Activated CD8-positive, alpha-beta T cell treated with anti-CD3 and anti-CD28 coated beads for 36 hours (primary cell): ENCODE measurements around the gene BPGM. TPM values are rescaled to one million over a fixed set of nuclear protein-coding genes. Genes with fewer than 3 reads are reported as not detected.
A peak's percentile ranks its signal among the peaks of the same experiment; 100 is the strongest.

Experiments used
- ATAC-seq: fragments of 200-7000 bp; cut with Tn5 transposase; one replicate; pipeline ENCODE4 v1.10.0; 2021; ENCODE audit warnings: mild to moderate bottlenecking, moderate library complexity
- CTCF ChIA-PET: fragments of 350-600 bp; sonication (Branson Sonifier 250); formaldehyde crosslinking; loops from one replicate; lab custom pipeline; 2021; ENCODE audit warnings: antibody characterized with exemption; lab: Charles Lee
- POLR2A ChIA-PET: fragments of 350-600 bp; sonication (Branson Sonifier 250); formaldehyde crosslinking; loops from one replicate; lab custom pipeline; 2021; ENCODE audit warnings: antibody characterized with exemption; lab: Charles Lee
- DNase-seq: peaks from one replicate; pipeline ENCODE4 v3.0.0-alpha.2; 2020
- H3K27ac Mint-ChIP-seq: one replicate; pipeline ENCODE4 v1.8.0; 2021; ENCODE audit warnings: mild to moderate bottlenecking, mixed read lengths
- H3K27me3 Mint-ChIP-seq: one replicate; pipeline ENCODE4 v1.8.0; 2021; ENCODE audit warnings: mixed read lengths
- H3K36me3 Mint-ChIP-seq: one replicate; pipeline ENCODE4 v1.8.0; 2021; ENCODE audit warnings: low read depth, mixed read lengths
- H3K4me1 Mint-ChIP-seq: one replicate; pipeline ENCODE4 v1.8.0; 2021; ENCODE audit warnings: low read depth, mixed read lengths
- H3K4me3 Mint-ChIP-seq: one replicate; pipeline ENCODE4 v1.8.0; 2021; ENCODE audit warnings: mild to moderate bottlenecking, moderate library complexity, mixed read lengths
- H3K9me3 Mint-ChIP-seq: one replicate; pipeline ENCODE4 v1.8.0; 2021; ENCODE audit warnings: mixed read lengths
- intact Hi-C: fragments of 100-400 bp; cut with micrococcal nuclease; formaldehyde crosslinking; loops from one replicate; pipeline ENCODE4 v1.10.0; 2022
- total RNA-seq, 2 experiments: library from RNA; stranded (reverse); gene quantifications; one replicate each; pipeline ENCODE4 v1.2.3, GENCODE V29; 2021
- TF ChIP-seq, protein P1 (sequence below): fragments of 200-600 bp; IDR thresholded peaks from one replicate; pipeline ENCODE4 v1.8.0; 2022; ENCODE audit warnings: antibody characterized with exemption, mild to moderate bottlenecking

BPGM gene
- total RNA-seq, 2 experiments from 2014 or later = 11.2 to 12.4 TPM

DNA sequence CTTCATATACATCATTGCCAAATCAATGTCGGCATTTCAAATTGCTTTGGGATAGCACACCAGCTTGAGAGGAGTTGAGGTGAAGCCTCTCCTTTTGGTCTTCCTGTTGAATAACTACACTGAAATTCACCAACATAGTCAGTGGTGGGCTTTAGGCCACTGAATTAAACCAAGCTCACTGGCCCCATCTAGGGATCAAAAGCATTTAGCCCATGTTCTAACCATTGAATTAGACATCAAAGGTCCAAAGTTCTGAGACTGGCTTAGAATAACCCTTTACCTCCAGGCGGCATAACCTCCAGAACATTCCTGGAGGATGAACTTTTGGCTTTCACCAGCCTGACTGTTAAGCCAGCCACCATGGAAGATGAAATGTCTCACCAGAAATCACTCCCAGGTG, 54.6 kb downstream of the BPGM start:
- ChIA-PET CTCF (interaction anchor here (0.8 to 6.0 kb wide), 14 partner anchors 8 to 253 kb away, joined by 3 to 109 read pairs (median 6); partner anchors contain the start of gene BPGM), POLR2A (no interaction called here)
- TF ChIP-seq, protein P1, sequence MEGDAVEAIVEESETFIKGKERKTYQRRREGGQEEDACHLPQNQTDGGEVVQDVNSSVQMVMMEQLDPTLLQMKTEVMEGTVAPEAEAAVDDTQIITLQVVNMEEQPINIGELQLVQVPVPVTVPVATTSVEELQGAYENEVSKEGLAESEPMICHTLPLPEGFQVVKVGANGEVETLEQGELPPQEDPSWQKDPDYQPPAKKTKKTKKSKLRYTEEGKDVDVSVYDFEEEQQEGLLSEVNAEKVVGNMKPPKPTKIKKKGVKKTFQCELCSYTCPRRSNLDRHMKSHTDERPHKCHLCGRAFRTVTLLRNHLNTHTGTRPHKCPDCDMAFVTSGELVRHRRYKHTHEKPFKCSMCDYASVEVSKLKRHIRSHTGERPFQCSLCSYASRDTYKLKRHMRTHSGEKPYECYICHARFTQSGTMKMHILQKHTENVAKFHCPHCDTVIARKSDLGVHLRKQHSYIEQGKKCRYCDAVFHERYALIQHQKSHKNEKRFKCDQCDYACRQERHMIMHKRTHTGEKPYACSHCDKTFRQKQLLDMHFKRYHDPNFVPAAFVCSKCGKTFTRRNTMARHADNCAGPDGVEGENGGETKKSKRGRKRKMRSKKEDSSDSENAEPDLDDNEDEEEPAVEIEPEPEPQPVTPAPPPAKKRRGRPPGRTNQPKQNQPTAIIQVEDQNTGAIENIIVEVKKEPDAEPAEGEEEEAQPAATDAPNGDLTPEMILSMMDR = peak; percentile 51
- no peak overlapping the region for H3K4me3 Mint-ChIP-seq
- H3K27me3 Mint-ChIP-seq = no peaks in the 10 kb centered on the region
- ATAC-seq (peak; percentile 67), DNase-seq (peak; percentile 51)
- no peaks in the 10 kb centered on the region for H3K36me3 Mint-ChIP-seq
- H3K4me1 Mint-ChIP-seq = no peaks in the 10 kb centered on the region
- intact Hi-C loops = loop anchor here (2.0 kb wide), 1 partner anchor 68 kb away; no protein-coding TSS in a partner anchor
- H3K27ac Mint-ChIP-seq = no peak overlapping the region
- no peaks in the 10 kb centered on the region for H3K9me3 Mint-ChIP-seq

DNA sequence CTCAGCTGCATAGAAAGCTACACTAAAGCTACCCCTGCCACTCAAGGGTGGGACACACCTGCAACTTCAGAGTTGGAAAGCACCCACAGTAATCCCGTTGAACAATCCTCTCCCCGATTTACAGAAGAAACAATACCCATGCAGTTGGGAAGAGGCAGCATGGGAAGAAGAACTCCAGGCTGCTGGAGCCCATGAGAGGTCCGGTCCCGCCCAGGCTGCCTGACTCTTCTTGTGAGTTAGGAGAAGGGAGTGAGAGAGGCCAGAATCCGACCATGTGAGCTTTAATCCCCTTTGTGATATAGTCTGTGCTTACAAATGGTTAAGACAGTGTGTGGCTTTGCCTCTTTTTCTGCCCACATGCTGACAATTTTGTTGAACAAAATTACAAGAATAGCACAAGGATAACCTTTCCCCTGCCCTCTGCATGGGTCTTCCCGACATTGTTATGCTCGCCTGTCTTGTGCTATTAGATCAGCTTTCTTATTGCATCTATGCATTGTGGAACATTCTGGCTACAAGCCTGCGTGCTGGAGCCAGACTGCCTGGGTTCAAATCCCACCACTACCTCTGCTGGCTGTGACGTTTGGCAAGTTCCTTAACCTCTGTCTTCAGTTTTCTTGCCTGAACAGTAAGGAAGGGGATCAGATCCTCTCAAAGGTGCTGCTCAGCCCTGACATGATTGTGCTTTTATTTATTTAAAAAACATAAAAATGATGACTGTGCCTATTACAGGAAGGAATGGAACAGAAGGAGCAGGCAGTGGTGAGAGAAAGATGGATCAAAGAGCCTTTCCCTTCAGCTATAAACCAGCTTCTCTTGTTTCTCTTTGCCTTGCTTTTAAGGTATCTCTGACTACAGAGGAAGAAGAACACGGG, 56.0 kb downstream of the BPGM start:
- Mint-ChIP-seq H3K27ac (no peak overlapping the region), H3K4me3 (no peak overlapping the region), H3K27me3 (no peaks in the 10 kb centered on the region), H3K36me3 (no peaks in the 10 kb centered on the region), H3K4me1 (no peaks in the 10 kb centered on the region), H3K9me3 (no peaks in the 10 kb centered on the region)
- POLR2A ChIA-PET = interaction anchor here (0.6 kb wide), 1 partner anchor 387 kb away, joined by 3 read pairs; no protein-coding TSS in a partner anchor
- TF ChIP-seq, protein P1 = no peak
- intact Hi-C loops = no loop called here
- ATAC-seq (no peak), DNase-seq (no peak)
- CTCF ChIA-PET = interaction anchor here (1.6 to 6.0 kb wide), 9 partner anchors 9 to 95 kb away, joined by 3 to 109 read pairs (median 7); no protein-coding TSS in a partner anchor

DNA sequence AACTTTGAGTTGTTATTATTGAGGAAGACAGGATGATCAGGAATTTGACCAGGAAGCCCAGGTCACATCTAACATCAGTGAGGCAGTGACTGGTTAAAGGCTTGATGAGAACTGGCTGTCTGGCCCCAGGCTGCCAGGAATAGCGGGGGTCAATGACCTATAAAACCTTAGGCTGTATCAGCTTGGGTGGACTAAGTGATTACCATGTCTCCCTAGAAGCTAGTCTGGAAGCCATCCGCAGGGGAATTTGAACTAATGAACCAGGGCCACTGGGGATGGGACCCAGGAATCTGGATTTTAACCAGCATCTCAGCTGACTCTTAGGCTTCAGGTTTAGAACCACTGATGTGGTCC, 56.6 kb downstream of the BPGM start:
- H3K36me3 Mint-ChIP-seq = no peaks in the 10 kb centered on the region
- TF ChIP-seq, protein P1 = no peak
- no peaks in the 10 kb centered on the region for H3K9me3 Mint-ChIP-seq
- no peak overlapping the region for H3K4me3 Mint-ChIP-seq
- ATAC-seq (no peak), DNase-seq (no peak)
- CTCF ChIA-PET = interaction anchor here (1.6 to 6.0 kb wide), 6 partner anchors 10 to 96 kb away, joined by 3 to 109 read pairs (median 8); no protein-coding TSS in a partner anchor
- H3K4me1 Mint-ChIP-seq = no peaks in the 10 kb centered on the region
- POLR2A ChIA-PET = interaction anchor here (0.6 kb wide), 1 partner anchor 388 kb away, joined by 3 read pairs; no protein-coding TSS in a partner anchor
- no peaks in the 10 kb centered on the region for H3K27me3 Mint-ChIP-seq
- no peak overlapping the region for H3K27ac Mint-ChIP-seq
- intact Hi-C loops = no loop called here

DNA sequence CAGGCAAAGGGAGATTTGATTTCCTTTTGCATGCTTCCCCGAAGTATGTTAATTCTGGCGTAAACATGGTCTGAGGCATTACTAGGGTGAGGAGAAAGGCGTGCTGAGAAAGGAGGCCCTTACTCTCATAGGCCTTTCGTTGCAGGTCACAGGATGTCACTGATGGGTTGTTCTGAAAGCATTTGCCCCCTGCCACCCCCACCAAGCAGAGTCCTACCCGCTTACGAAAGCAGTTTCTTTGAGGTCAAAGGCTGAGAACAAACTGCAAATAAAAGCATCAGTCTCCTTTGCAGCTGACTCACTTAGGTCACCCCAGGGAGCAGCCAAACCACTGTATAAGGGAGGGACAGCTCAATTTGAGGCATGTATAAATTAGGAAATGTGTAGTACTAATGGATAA, 57.1 kb downstream of the BPGM start:
- TF ChIP-seq, protein P1 = no peak
- ChIA-PET POLR2A (interaction anchor here (0.6 kb wide), 1 partner anchor 388 kb away, joined by 3 read pairs; no protein-coding TSS in a partner anchor), CTCF (interaction anchor here (1.3 to 6.0 kb wide), 4 partner anchors 10 to 70 kb away, joined by 3 to 109 read pairs (median 15); no protein-coding TSS in a partner anchor)
- Mint-ChIP-seq H3K36me3 (no peaks in the 10 kb centered on the region), H3K4me1 (no peaks in the 10 kb centered on the region), H3K4me3 (no peak overlapping the region), H3K27me3 (no peaks in the 10 kb centered on the region), H3K9me3 (no peaks in the 10 kb centered on the region), H3K27ac (no peak overlapping the region)
- ATAC-seq (no peak), DNase-seq (no peak)
- intact Hi-C loops = no loop called here

DNA sequence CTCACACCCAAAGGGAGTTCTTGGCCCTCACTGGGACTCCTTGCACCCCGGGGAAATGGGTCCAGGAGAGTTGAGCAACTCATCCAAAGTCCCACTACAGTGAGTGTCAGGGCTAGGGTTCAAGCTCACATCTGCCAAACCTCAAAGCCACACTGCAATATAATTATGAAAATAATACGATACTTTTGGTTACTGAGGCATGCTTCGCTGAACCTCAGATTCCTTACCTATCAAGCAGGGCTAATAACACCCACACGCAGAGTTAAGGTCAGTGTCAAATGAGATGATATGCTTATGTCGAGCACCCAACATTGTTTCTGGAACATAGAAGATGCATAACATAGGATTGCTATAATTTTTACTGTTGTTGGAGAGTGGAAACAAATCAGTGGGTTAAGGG, 58.2 kb downstream of the BPGM start:
- ChIA-PET CTCF (interaction anchor here (1.3 to 6.0 kb wide), 2 partner anchors 14 to 71 kb away, joined by 3 to 109 read pairs; no protein-coding TSS in a partner anchor), POLR2A (no interaction called here)
- no peak for DNase-seq
- H3K27ac Mint-ChIP-seq = no peak overlapping the region
- no peaks in the 10 kb centered on the region for H3K9me3 Mint-ChIP-seq
- no peaks in the 10 kb centered on the region for H3K4me1 Mint-ChIP-seq
- no peak for ATAC-seq
- no peaks in the 10 kb centered on the region for H3K36me3 Mint-ChIP-seq
- H3K27me3 Mint-ChIP-seq = no peaks in the 10 kb centered on the region
- intact Hi-C loops = no loop called here
- H3K4me3 Mint-ChIP-seq = no peak overlapping the region
- TF ChIP-seq, protein P1 = no peak
